Cardiac fibroblast (primary cell): ENCODE results near the gene CACNA2D4.

ENCODE experiments used
- DNase-seq, 2 donors: peaks; one replicate each; pipeline versions ENCODE4 v3.0.0 to v3.0.0-alpha.2; 2010; ENCODE audit warnings: low read depth in 2 of 2
- H3K4me3 ChIP-seq, 2 donors: replicated peaks in 1 of 2; 1 replicate in 1 of 2; 2 replicates in 1 of 2; pipeline ENCODE4 v1.5.1; 2011; ENCODE audit warnings: low read depth in 2 of 2, low read length in 2 of 2, mild to moderate bottlenecking in 2 of 2, moderate library complexity in 1 of 2
- TF ChIP-seq, protein P1 (sequence below): IDR thresholded peaks from one replicate; pipeline ENCODE4 v1.5.1; 2011; ENCODE audit warnings: low read depth, mild to moderate bottlenecking, low read length, inconsistent platforms

CACNA2D4 gene

DNA sequence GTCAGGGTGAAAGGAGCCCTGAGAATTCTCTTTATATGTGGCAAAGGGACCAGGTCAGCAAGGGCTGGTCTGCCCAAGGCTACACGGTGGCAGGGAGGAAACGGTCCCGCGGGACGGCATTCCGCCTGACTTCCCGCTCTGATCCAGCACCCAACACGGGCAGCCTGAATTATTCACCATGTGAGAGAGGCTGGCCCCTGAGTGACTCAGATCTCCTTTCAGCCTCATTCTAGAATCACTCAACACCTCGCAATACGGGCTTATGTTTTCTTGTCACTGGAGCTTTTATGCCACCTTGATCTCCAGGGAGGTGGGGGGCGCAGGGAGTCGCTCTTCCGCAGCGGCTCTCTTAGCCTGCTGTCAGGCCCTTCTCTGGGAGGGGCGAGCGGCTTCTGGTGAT is 89.6 kb downstream of the CACNA2D4 start:
- TF ChIP-seq, protein P1, sequence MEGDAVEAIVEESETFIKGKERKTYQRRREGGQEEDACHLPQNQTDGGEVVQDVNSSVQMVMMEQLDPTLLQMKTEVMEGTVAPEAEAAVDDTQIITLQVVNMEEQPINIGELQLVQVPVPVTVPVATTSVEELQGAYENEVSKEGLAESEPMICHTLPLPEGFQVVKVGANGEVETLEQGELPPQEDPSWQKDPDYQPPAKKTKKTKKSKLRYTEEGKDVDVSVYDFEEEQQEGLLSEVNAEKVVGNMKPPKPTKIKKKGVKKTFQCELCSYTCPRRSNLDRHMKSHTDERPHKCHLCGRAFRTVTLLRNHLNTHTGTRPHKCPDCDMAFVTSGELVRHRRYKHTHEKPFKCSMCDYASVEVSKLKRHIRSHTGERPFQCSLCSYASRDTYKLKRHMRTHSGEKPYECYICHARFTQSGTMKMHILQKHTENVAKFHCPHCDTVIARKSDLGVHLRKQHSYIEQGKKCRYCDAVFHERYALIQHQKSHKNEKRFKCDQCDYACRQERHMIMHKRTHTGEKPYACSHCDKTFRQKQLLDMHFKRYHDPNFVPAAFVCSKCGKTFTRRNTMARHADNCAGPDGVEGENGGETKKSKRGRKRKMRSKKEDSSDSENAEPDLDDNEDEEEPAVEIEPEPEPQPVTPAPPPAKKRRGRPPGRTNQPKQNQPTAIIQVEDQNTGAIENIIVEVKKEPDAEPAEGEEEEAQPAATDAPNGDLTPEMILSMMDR, result no peak
- no peak for DNase-seq
- no peak overlapping the region for H3K4me3 ChIP-seq

DNA sequence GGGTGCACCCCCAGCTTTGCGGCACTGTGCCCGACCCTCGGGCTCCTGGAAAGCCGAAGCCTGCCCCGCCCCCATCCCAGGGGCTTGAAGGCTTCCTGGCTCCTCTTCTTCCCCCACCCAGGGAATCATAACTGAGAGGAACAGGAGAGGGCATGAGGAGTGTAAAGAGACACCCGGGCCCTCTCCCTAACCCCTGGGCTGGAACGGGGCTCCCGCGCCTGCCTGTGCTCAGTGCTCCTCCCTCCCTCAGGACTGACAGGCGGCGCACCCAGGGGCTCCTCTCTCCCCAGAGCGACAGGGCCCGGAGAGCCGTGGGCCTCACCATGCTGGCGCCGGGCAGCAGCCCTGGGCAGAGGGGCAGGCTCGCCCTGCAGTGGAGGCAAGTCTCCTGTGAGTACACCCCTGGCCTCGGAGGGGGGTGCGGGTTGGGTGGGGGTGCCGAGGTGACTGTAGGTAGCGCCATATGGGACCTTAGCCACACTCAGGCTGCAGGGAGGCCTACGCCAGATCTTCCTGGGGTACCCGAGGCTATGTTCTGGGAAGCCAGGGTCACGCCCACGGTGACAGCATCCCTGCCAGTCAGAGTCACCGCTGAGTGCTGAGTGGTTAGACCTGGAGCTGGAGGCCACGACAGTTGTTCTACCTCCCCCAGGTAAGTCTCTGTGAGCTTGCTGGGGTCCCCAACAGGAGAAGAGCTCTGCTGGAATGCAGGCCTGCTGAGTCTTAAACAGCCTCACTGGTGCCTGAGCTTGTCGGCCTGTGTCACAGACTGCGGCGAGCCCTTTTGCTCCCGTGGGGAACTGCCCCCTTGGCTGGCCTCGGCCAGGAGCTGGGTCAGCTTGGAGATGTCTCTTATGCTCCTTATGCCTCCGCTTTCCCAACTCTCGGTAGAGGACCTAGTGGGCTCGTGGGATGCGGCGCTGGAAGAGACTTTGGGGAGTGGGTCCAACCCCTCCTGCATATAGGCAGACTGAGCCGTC is 90.3 kb downstream of the CACNA2D4 start:
- no peak overlapping the region for H3K4me3 ChIP-seq
- TF ChIP-seq, protein P1, result no peak
- DNase-seq, result no peak

DNA sequence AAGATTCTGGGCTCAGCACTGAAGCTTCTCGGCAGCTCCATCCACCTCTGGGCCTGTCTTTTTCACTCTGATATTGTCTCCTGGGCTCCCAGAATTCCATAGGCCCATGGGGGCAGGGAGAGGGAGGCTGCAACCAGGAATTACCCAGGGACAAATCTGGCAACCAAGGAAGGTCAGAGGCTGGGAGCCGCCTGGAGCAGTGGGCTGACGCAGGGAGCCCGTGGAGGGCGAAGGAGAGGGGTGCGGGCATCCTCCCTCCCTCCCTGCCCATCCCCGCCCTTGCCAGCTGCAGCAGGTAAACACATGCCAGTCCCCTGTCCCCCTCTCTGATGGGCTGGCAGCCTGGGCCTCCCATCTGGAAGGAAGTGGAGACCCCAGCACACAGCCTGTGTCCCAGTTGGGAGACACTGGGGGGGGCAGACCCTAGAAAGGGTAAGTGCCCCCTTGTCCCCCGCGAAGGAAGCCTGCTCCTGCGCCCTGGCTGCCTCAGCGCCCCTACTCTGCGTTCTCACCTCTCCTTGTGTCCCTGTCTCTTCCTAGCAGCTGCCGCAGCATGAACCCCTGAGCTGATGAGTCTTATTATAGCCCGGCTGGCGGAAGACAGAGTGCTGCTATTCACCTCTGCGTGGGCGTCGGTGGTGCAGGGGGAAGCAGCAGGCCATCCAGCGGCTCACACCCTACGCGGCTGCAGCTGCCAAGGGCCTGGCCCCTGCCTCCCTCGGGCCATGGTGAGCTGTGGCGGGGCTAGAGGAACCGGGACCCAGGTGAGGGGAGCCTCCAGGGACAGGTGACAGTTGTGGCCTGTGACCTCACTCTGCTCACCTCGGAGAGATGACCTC is 91.4 kb downstream of the CACNA2D4 start:
- TF ChIP-seq, protein P1, result no peak
- no peak overlapping the region for H3K4me3 ChIP-seq
- no peak for DNase-seq

DNA sequence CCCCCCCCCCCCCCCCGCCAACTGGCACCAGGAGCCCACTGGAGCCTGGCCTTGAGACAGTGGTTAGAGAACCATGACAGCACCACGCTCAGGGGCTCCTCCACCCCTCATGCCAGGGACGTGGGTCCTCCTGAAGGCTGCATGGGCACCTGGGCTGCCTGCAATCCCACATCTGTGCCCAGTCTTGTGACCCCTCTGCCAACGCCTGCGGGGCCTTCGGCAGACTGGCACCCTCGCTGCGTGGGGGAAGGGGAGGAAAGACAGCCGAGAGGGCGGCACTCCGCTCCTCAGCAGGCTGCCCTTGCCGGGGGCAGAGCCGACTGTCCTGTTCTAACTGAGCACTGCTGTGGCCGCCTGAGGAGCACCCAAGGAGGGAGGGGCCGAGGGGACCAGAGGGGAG is 92.1 kb downstream of the CACNA2D4 start:
- TF ChIP-seq, protein P1, result no peak
- no peak for DNase-seq
- H3K4me3 ChIP-seq, result no peak overlapping the region

DNA sequence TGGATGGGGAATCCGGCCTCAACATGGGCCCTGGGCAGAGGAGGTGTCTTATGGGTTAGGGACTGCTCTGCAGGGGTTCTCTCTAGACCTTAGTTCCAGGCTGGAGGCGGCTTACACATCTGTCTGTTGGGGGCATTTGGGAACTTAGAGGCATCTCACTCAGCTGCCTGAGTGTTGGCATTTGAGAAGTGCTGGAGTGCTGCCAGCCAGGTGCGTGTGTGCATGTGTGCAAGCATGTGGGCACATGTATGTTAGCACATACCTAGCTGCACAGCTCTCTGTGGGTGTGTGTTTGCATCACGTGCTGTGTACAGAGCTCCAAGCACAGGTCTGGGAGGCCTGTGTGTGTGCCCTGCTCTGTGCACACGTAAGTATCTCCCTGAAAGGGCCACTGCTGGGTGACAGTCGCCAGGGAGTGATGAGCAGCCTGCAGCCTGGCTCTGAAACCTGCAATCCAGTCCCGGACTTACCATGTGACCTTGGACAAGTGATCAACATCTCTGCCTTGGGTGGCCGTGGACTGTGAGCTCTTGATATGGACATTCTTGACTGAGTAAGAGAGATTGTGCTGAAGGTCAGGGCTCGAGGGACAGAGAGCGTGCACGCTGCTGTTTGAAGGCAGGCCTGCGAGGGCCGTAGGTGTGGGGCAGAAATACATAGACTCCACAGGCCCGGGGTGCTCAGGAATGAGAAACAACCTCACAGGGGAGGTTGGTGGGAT is 92.9 kb downstream of the CACNA2D4 start:
- H3K4me3 ChIP-seq, result no peak overlapping the region
- no peak for DNase-seq
- TF ChIP-seq, protein P1, result no peak

DNA sequence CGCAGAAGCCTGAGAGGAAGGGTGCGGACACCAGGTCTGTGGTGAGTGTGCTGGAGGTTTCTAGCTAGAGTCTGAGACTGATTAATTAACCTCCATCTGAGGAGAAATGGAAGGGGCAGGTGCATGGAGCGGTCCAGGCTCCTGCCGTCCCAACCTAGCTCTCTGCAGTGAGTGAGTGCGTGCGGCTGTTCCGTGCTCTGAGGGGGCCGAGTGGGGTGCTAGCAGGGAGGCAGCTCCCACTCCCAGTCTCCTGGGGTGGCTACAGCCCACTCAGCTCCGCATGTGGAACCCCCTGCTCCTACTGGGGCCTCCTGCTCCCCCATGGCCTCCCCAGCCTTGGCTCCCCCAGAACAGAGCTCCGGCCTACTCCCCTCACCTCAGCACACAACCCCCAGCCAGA is 95.2 kb downstream of the CACNA2D4 start:
- TF ChIP-seq, protein P1, result no peak
- H3K4me3 ChIP-seq, result no peak overlapping the region
- no peak for DNase-seq
